Activated CD4-positive, alpha-beta T cell treated with anti-CD3 and anti-CD28 coated beads, Interleukin-2, amount 10 ng/mL, durations not matched to agents 24 days and 14 days (primary cell): ENCODE data around the gene RBL1. TPM values are rescaled to one million over a fixed set of nuclear protein-coding genes. Genes with fewer than 3 reads are reported as not detected.
A peak's percentile ranks its signal among the peaks of the same experiment; 100 is the strongest.
"Not testable (repeated sequence)": the region's sequence is repeated elsewhere in the genome, so short reads cannot be mapped to it uniquely, and the experiment has no call there.

Experiments used
- DNase-seq: peaks from one replicate; pipeline ENCODE4 v3.0.0; 2022
- H3K27ac Mint-ChIP-seq: one replicate; pipeline ENCODE4 v1.8.0; 2022; ENCODE audit warnings: mild to moderate bottlenecking, mixed read lengths
- H3K27me3 Mint-ChIP-seq: one replicate; pipeline ENCODE4 v1.8.0; 2022; ENCODE audit warnings: mixed read lengths
- H3K36me3 Mint-ChIP-seq: one replicate; pipeline ENCODE4 v1.8.0; 2022; ENCODE audit warnings: low read depth, mild to moderate bottlenecking, mixed read lengths
- H3K4me1 Mint-ChIP-seq: one replicate; pipeline ENCODE4 v1.8.0; 2021; ENCODE audit warnings: mixed read lengths
- H3K4me3 Mint-ChIP-seq: one replicate; pipeline ENCODE4 v1.8.0; 2022; ENCODE audit warnings: mild to moderate bottlenecking, moderate library complexity, mixed read lengths
- H3K9me3 Mint-ChIP-seq: one replicate; pipeline ENCODE4 v1.8.0; 2021; ENCODE audit warnings: mixed read lengths
- intact Hi-C: fragments of 100-400 bp; cut with micrococcal nuclease; formaldehyde crosslinking; loops from one replicate; pipeline ENCODE4 v1.15.1; 2023
- total RNA-seq: library from RNA; stranded (reverse); gene quantifications from 2 replicates; pipeline ENCODE4 v1.2.3, GENCODE V29; 2022

The RBL1 gene
- total RNA-seq, 1 donor from 2014 or later: 50.9 TPM

DNA sequence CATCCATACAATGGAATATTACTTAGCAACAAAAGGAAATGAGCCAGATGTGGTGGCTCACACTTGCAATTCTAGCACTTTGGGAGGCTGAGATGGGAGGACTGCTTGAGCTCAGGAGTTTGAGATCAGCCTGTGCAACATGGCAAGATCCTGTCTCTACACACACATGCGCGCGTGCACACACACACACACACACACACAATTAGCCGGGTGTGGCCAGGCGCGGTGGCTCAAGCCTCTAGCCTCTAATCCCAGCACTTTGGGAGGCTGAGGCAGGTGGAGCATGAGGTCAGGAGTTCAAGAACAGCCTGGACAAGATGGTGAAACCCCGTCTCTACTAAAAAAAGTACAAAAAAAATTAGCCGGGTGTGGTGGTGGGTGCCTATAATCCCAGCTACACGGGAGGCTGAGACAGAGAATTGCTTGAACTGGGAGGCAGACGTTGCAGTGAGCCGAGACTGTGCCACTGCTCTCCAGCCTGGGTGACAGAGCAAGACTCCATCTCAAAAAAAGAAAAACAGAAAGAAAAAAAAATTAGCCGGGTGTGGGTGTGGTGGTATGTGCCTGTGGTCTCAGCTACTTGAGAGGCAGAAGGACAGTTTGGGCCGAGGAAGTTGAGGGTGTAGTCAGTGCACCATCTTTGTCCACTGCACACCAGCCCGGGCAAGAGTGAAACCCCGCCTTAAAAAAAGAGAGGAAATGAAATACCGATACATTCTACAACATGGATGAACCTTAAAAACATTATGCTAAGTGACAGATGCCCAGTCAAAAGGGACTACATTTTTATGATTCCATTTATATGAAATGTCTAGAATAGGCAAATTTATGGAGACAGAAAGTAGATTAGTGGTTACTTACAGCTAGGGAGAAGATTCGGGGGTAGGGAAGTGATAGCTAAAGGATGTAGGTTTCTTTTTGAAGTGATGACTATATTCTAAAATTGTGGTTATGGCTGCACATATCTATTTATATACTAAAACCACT, 52.5 kb downstream of the RBL1 start:
- intact Hi-C loops: loop anchor here (1.0 to 2.0 kb wide), 2 partner anchors 28 to 92 kb away; partner anchors contain the start of gene SAMHD1
- H3K36me3 Mint-ChIP-seq: peaks cover 68% of the 10 kb centered on the region
- H3K27me3 Mint-ChIP-seq: no peaks in the 10 kb centered on the region
- no peaks in the 10 kb centered on the region for H3K9me3 Mint-ChIP-seq
- H3K4me1 Mint-ChIP-seq: peaks cover 35% of the 10 kb centered on the region
- peak overlapping the region; percentile 82 for H3K4me3 Mint-ChIP-seq
- H3K27ac Mint-ChIP-seq: peak overlapping the region; percentile 94
- DNase-seq: peak; percentile 85

- H3K27ac Mint-ChIP-seq, intact Hi-C loops, H3K27me3 Mint-ChIP-seq, H3K4me3 Mint-ChIP-seq, DNase-seq, H3K9me3 Mint-ChIP-seq: not testable (repeated sequence)
- H3K4me1 Mint-ChIP-seq: peaks cover 20% of the 10 kb centered on the region
- H3K36me3 Mint-ChIP-seq: peaks cover 53% of the 10 kb centered on the region
Observed at GRCh38 chr20:37039366-37039765, 56.4 kb downstream of the RBL1 start.

DNA sequence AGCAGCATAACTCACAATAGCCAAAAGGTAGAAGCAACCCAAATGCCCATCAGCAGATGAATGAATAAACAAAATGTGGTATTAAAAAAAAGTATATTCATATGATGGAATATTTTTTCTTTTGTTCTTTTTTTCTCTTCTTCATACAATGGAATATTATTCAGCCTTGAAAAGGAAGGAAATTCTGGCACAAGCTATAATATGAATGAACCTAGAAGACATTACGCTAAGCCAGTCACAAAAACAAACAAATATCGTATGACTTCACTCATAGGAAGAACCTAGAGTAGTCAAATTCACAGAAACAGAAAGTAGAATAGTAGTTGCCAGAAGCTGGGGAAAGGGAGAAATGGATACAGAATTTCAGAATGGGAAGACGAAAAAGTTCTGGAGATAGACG, 63.7 kb downstream of the RBL1 start:
- Mint-ChIP-seq H3K4me3 (no peak overlapping the region), H3K9me3 (peaks cover 4% of the 10 kb centered on the region), H3K4me1 (peaks cover 5% of the 10 kb centered on the region), H3K27me3 (no peaks in the 10 kb centered on the region), H3K36me3 (peaks cover 58% of the 10 kb centered on the region), H3K27ac (no peak overlapping the region)
- intact Hi-C loops: no loop called here
- no peak for DNase-seq

DNA sequence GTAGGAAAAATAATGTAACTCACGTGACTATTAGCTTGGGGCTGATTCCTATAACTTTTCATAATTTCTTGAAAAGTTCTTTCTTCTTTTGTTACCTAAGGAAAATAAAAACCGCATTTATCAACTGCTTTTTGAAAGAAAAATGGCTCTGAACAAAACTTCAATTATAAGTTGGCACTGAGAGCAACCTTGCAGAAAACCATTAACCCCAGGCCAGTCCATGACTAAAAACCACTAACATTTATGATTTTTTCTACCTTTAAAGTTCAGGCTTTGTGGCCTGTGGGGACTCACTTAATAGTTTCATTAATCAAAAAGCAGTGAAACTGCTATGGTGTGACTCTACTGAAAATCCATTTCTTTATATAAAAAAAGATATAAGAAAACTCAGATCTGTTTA, 75.2 kb downstream of the RBL1 start:
- H3K9me3 Mint-ChIP-seq: no peaks in the 10 kb centered on the region
- peaks cover 26% of the 10 kb centered on the region for H3K4me1 Mint-ChIP-seq
- intact Hi-C loops: no loop called here
- no peak overlapping the region for H3K27ac Mint-ChIP-seq
- no peak for DNase-seq
- H3K27me3 Mint-ChIP-seq: no peaks in the 10 kb centered on the region
- H3K4me3 Mint-ChIP-seq: no peak overlapping the region
- peaks cover 59% of the 10 kb centered on the region for H3K36me3 Mint-ChIP-seq

DNA sequence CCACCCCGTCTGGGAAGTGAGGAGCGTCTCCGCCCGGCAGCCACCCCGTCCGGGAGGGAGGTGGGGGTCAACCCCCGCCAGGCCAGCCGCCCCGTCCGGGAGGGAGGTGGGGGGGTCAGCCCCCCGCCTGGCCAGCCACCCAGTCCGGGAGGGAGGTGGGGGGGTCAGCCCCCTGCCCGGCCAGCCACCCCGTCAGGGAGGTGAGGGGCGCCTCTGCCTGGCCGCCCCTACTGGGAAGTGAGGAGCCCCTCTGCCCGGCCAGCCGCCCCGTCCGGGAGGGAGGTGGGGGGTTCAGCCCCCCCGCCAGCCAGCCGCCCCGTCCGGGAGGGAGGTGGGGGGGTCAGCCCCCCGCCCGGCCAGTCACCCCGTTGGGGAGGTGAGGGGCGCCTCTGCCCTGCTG, 83.2 kb downstream of the RBL1 start:
- H3K4me1 Mint-ChIP-seq: peaks cover 30% of the 10 kb centered on the region
- H3K27me3 Mint-ChIP-seq, H3K9me3 Mint-ChIP-seq, H3K27ac Mint-ChIP-seq, H3K4me3 Mint-ChIP-seq, intact Hi-C loops, DNase-seq: not testable (repeated sequence)
- peaks cover 45% of the 10 kb centered on the region for H3K36me3 Mint-ChIP-seq

GRCh38 chr20:37011858-37012257, 83.9 kb downstream of the RBL1 start:
- H3K4me3 Mint-ChIP-seq, H3K9me3 Mint-ChIP-seq, DNase-seq, intact Hi-C loops, H3K27me3 Mint-ChIP-seq, H3K27ac Mint-ChIP-seq: not testable (repeated sequence)
- Mint-ChIP-seq H3K36me3 (peaks cover 40% of the 10 kb centered on the region), H3K4me1 (peaks cover 24% of the 10 kb centered on the region)

GRCh38 chr20:37011147-37011546, 84.7 kb downstream of the RBL1 start:
- Mint-ChIP-seq H3K4me1 (peaks cover 19% of the 10 kb centered on the region), H3K27me3 (no peaks in the 10 kb centered on the region), H3K9me3 (no peaks in the 10 kb centered on the region), H3K27ac (no peak overlapping the region), H3K4me3 (no peak overlapping the region), H3K36me3 (peaks cover 36% of the 10 kb centered on the region)
- DNase-seq: no peak
- intact Hi-C loops: no loop called here

GRCh38 chr20:37007898-37008649, 87.7 kb downstream of the RBL1 start:
- Mint-ChIP-seq H3K4me3 (no peak overlapping the region), H3K27ac (peak overlapping the region; percentile 79), H3K9me3 (no peaks in the 10 kb centered on the region), H3K4me1 (peaks cover 13% of the 10 kb centered on the region), H3K27me3 (no peaks in the 10 kb centered on the region), H3K36me3 (peaks cover 38% of the 10 kb centered on the region)
- peak; percentile 79 for DNase-seq
- intact Hi-C loops: loop anchor here (1.0 to 2.0 kb wide), 2 partner anchors 73 to 171 kb away; partner anchors contain the start of genes MROH8 and RPN2

- peaks cover 13% of the 10 kb centered on the region for H3K4me1 Mint-ChIP-seq
- H3K27me3 Mint-ChIP-seq, intact Hi-C loops, H3K4me3 Mint-ChIP-seq, DNase-seq, H3K9me3 Mint-ChIP-seq, H3K27ac Mint-ChIP-seq: not testable (repeated sequence)
- H3K36me3 Mint-ChIP-seq: peaks cover 35% of the 10 kb centered on the region
Observed at GRCh38 chr20:37005062-37005942, 90.5 kb downstream of the RBL1 start.

GRCh38 chr20:37001634-37002033, 94.2 kb downstream of the RBL1 start:
- DNase-seq, H3K4me3 Mint-ChIP-seq, H3K27me3 Mint-ChIP-seq, H3K27ac Mint-ChIP-seq, H3K9me3 Mint-ChIP-seq, intact Hi-C loops, H3K4me1 Mint-ChIP-seq: not testable (repeated sequence)
- peaks cover 41% of the 10 kb centered on the region for H3K36me3 Mint-ChIP-seq

DNA sequence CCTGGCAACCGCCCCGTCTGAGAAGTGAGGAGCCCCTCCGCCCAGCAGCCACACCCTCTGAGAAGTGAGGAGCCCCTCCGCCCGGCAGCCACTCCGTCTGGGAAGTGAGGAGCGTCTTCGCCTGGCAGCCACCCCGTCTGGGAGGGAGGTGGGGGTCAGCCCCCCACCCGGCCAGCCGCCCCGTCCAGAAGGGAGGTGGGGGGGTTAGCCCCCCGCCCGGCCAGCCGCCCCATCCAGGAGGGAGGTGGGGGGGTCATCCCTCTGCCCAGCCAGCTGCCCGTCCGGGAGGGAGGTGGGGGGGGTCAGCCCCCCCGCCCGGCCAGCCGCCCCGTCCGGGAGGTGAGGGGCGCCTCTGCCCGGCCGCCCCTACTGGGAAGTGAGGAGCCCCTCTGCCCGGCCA, 95.6 kb downstream of the RBL1 start:
- H3K36me3 Mint-ChIP-seq: peaks cover 49% of the 10 kb centered on the region
- DNase-seq, H3K27ac Mint-ChIP-seq, H3K4me1 Mint-ChIP-seq, H3K9me3 Mint-ChIP-seq, H3K4me3 Mint-ChIP-seq, intact Hi-C loops, H3K27me3 Mint-ChIP-seq: not testable (repeated sequence)

DNA sequence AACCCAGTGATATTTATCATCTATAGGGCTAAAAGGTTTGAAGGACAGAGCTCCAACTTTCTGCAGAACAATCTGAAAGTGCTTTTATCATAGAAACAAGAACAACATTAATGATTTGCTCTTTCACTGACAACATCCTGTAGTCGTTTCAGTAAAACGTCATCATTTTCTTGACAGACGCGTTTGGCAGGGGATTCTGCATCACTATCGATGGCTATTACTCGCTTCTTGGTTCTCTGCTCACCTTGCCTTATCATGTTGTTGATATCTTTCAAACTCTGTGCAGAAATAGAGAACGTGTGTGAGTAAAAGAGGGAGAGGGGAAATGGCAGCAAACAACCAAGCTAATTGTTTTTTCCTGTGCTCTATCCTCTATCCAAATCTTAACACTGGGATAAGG, 97.1 kb downstream of the RBL1 start:
- intact Hi-C loops: no loop called here
- peaks cover 16% of the 10 kb centered on the region for H3K9me3 Mint-ChIP-seq
- no peak for DNase-seq
- H3K4me1 Mint-ChIP-seq: peaks cover 7% of the 10 kb centered on the region
- H3K4me3 Mint-ChIP-seq: no peak overlapping the region
- peaks cover 58% of the 10 kb centered on the region for H3K36me3 Mint-ChIP-seq
- H3K27ac Mint-ChIP-seq: peak overlapping the region; percentile 67
- no peaks in the 10 kb centered on the region for H3K27me3 Mint-ChIP-seq

GRCh38 chr20:36997121-36997520, 98.7 kb downstream of the RBL1 start:
- H3K9me3 Mint-ChIP-seq: peaks cover 22% of the 10 kb centered on the region
- DNase-seq: no peak
- H3K27ac Mint-ChIP-seq: no peak overlapping the region
- peaks cover 55% of the 10 kb centered on the region for H3K36me3 Mint-ChIP-seq
- intact Hi-C loops: no loop called here
- H3K4me1 Mint-ChIP-seq: peaks cover 5% of the 10 kb centered on the region
- H3K4me3 Mint-ChIP-seq: no peak overlapping the region
- no peaks in the 10 kb centered on the region for H3K27me3 Mint-ChIP-seq
